A673 (cell line): ENCODE results near the gene DKKL1.

Experiments used
- CTCF ChIP-seq: fragments of 300-800, 200-600 bp; sonication (generic); conservative IDR thresholded peaks from 2 replicates; pipeline ENCODE4 v1.5.1; 2017; ENCODE audit warnings: low read depth, mild to moderate bottlenecking, antibody characterized with exemption, low read length, moderate library complexity, mixed read lengths
- EZH2 ChIP-seq: fragments of 200-600 bp; sonication (generic); IDR thresholded peaks from 2 replicates; pipeline ENCODE4 v1.6.1; 2017; ENCODE audit warnings: borderline replicate concordance, low read depth, mild to moderate bottlenecking, mixed read lengths, antibody characterized with exemption, low read length; ENCODE audit not compliant: poor library complexity, severe bottlenecking

- TF ChIP-seq CTCF, result no peak
- no peak for TF ChIP-seq EZH2
Observed at GRCh38 chr19:49413348-49413747, 49.7 kb downstream of the DKKL1 start.
